HepG2 (cell line): ENCODE data around the gene CAPN15. TPM values are rescaled to one million over a fixed set of nuclear protein-coding genes. Genes with fewer than 3 reads are reported as not detected.

ENCODE experiments used
- AGO2 ChIP-seq: fragments of 200-400 bp; formaldehyde crosslinking; optimal IDR thresholded peaks from 2 replicates; pipeline ENCODE3; 2017; ENCODE audit warnings: mild to moderate bottlenecking, low read depth, low read length, moderate library complexity
- CENPT ChIP-seq: sonication (generic); formaldehyde crosslinking; IDR thresholded peaks from 2 replicates; pipeline ENCODE4 v1.8.0; 2022; ENCODE audit warnings: low read depth, mild to moderate bottlenecking, moderate library complexity, missing genetic modification reagents
- CTCF ChIP-seq: sonication (generic); formaldehyde crosslinking; IDR thresholded peaks from 2 replicates; pipeline ENCODE4 v1.5.0; 2020; ENCODE audit warnings: mild to moderate bottlenecking, missing genetic modification reagents, moderate library complexity
- FOSL1 ChIP-seq: sonication (generic); formaldehyde crosslinking; IDR thresholded peaks from 2 replicates; pipeline ENCODE4 v1.9.0; 2021; ENCODE audit warnings: missing genetic modification reagents, borderline replicate concordance
- HNRNPL ChIP-seq: fragments of 200-400 bp; formaldehyde crosslinking; IDR thresholded peaks from 2 replicates; pipeline ENCODE4 v1.6.1; 2017; ENCODE audit warnings: mild to moderate bottlenecking, low read depth, low read length
- MYC ChIP-seq: sonication (generic); formaldehyde crosslinking; IDR thresholded peaks from 2 replicates; pipeline ENCODE4 v1.9.0; 2021; ENCODE audit warnings: missing genetic modification reagents, borderline replicate concordance
- NFYB ChIP-seq: sonication (generic); formaldehyde crosslinking; IDR thresholded peaks from 2 replicates; pipeline ENCODE4 v1.4.0; 2020; ENCODE audit warnings: missing genetic modification reagents
- NFYC ChIP-seq: IDR thresholded peaks from 2 replicates; pipeline ENCODE4 v1.6.1; 2016; ENCODE audit warnings: missing genetic modification reagents, missing compliant biosample characterization
- NR2F1 ChIP-seq, 2 experiments: fragments of 450-650 bp in 1 of 2; formaldehyde crosslinking in 1 of 2; IDR thresholded peaks; 2 replicates each; pipeline versions ENCODE4 v1.5.0 to v1.6.1; 2016 to 2020; ENCODE audit warnings: mild to moderate bottlenecking in 1 of 2, missing compliant biosample characterization in 1 of 2, missing genetic modification reagents in 1 of 2, moderate library complexity in 1 of 2
- RAD21 ChIP-seq: fragments of 450-650 bp; formaldehyde crosslinking; IDR thresholded peaks from 2 replicates; pipeline ENCODE4 v1.5.0; 2020; ENCODE audit warnings: mild to moderate bottlenecking
- RARA ChIP-seq: IDR thresholded peaks from 2 replicates; pipeline ENCODE4 v1.6.1; 2016; ENCODE audit warnings: missing genetic modification reagents, missing compliant biosample characterization
- SAFB2 ChIP-seq: sonication (generic); formaldehyde crosslinking; IDR thresholded peaks from 2 replicates; pipeline ENCODE4 v1.5.1; 2020; ENCODE audit warnings: missing genetic modification reagents, low read depth, mild to moderate bottlenecking, borderline replicate concordance
- SMC3 ChIP-seq: IDR thresholded peaks from 2 replicates; pipeline ENCODE4 v1.6.1; 2011; ENCODE audit warnings: low read length, improper control_type of control experiment
- SP4 ChIP-seq: sonication (generic); formaldehyde crosslinking; IDR thresholded peaks from 2 replicates; pipeline ENCODE4 v1.8.1; 2023; ENCODE audit warnings: mild to moderate bottlenecking, missing genetic modification reagents
- ZNF232 ChIP-seq: sonication (generic); formaldehyde crosslinking; IDR thresholded peaks from 2 replicates; pipeline ENCODE4 v1.4.0; 2020; ENCODE audit warnings: missing genetic modification reagents, borderline replicate concordance
- ZNF326 ChIP-seq: sonication (generic); formaldehyde crosslinking; IDR thresholded peaks from 2 replicates; pipeline ENCODE4 v1.4.0; 2020; ENCODE audit warnings: missing genetic modification reagents, borderline replicate concordance
- ZNF570 ChIP-seq: sonication (generic); formaldehyde crosslinking; IDR thresholded peaks from 2 replicates; pipeline ENCODE4 v1.4.0; 2020; ENCODE audit warnings: mild to moderate bottlenecking, missing genetic modification reagents, borderline replicate concordance
- ZNF678 ChIP-seq: sonication (generic); formaldehyde crosslinking; IDR thresholded peaks from 2 replicates; pipeline ENCODE4 v1.4.0; 2020; ENCODE audit warnings: mild to moderate bottlenecking, missing genetic modification reagents
- ZNF687 ChIP-seq: sonication (generic); formaldehyde crosslinking; IDR thresholded peaks from 2 replicates; pipeline ENCODE4 v1.5.1; 2020; ENCODE audit warnings: mild to moderate bottlenecking, missing genetic modification reagents, moderate library complexity
- ZNF740 ChIP-seq: sonication (generic); formaldehyde crosslinking; IDR thresholded peaks from 2 replicates; pipeline ENCODE4 v1.4.0; 2020; ENCODE audit warnings: missing genetic modification reagents
- ZNF768 ChIP-seq: sonication (generic); formaldehyde crosslinking; IDR thresholded peaks from 2 replicates; pipeline ENCODE4 v1.4.0; 2020; ENCODE audit warnings: missing genetic modification reagents
- ZNF788 ChIP-seq: sonication (generic); formaldehyde crosslinking; IDR thresholded peaks from 2 replicates; pipeline ENCODE4 v1.5.0; 2020; ENCODE audit warnings: mild to moderate bottlenecking, missing genetic modification reagents, borderline replicate concordance
- ZNF878 ChIP-seq: sonication (generic); formaldehyde crosslinking; IDR thresholded peaks from 2 replicates; pipeline ENCODE4 v1.8.1; 2023; ENCODE audit warnings: mild to moderate bottlenecking, missing genetic modification reagents, moderate library complexity
- polyA plus RNA-seq, 8 experiments: library from polyadenylated mRNA; depleted of rRNA in 3 of 8; stranded (reverse) in 7 of 8; unstranded in 1 of 8; fragments of >200 nt; fragmentation: Illumina TruSeq in 4 of 8; extraction: Trizol in 4 of 8; gene quantifications; 2 replicates each; pipeline versions ENCODE4 v1.2.1 to v1.2.3, GENCODE V29; 2011 to 2016; ENCODE audit warnings: low read depth in 4 of 8, missing spikeins in 1 of 8, mixed read lengths in 1 of 8; ENCODE audit not compliant: insufficient read depth in 1 of 8
- total RNA-seq, 5 experiments: library from RNA; depleted of rRNA; stranded (reverse); fragments of >200 nt; fragmentation: Illumina TruSeq; extraction: Trizol; gene quantifications; 2 replicates each; pipeline ENCODE4 v1.2.3, GENCODE V29; 2016; ENCODE audit warnings: low read depth in 1 of 5

Gene CAPN15
- total and polyA plus RNA-seq, 2 of the 13 experiments (the other 11 are each of a cell fraction or from before 2014, with no cell fraction given): 14.9 to 24.5 TPM

- TF ChIP-seq ZNF687 (CRISPR knock-in tag): peak; percentile 64
- 0 out of 2 replicates have a peak, but pooled peaks have one; percentile 31 for TF ChIP-seq RAD21
- peak; percentile 62; the same call in 1 of the 2 replicates for TF ChIP-seq ZNF326 (CRISPR knock-in tag)
- TF ChIP-seq ZNF878 (CRISPR knock-in tag): no peak
- no peak for TF ChIP-seq FOSL1 (CRISPR knock-in tag)
- TF ChIP-seq CENPT (CRISPR knock-in tag): peak; percentile 61; the same call in 1 of the 2 replicates
- TF ChIP-seq ZNF570 (CRISPR knock-in tag): no peak
- peak; percentile 66; the same call in 1 of the 2 replicates for TF ChIP-seq ZNF788 (CRISPR knock-in tag)
- TF ChIP-seq SAFB2 (CRISPR knock-in tag): no peak
- TF ChIP-seq ZNF232 (CRISPR knock-in tag): no peak
- TF ChIP-seq RARA: peak; percentile 54
- peak; percentile 83 for TF ChIP-seq AGO2
- peak; percentile 64 for TF ChIP-seq CTCF (CRISPR knock-in tag)
- TF ChIP-seq NR2F1 (CRISPR knock-in tag; IDR thresholded peaks at IDR 0.05): peak; percentile 22 to 80; a peak in 3 of 4 replicates
- peak; percentile 27; the same call in 1 of the 2 replicates for TF ChIP-seq SP4 (CRISPR knock-in tag)
- peak; percentile 32; the same call in 1 of the 2 replicates for TF ChIP-seq NFYC (CRISPR knock-in tag)
- peak; percentile 32; the same call in 1 of the 2 replicates for TF ChIP-seq NFYB (CRISPR knock-in tag)
- no peak for TF ChIP-seq ZNF678
- TF ChIP-seq ZNF740 (CRISPR knock-in tag): peak; percentile 57; the same call in 1 of the 2 replicates
- TF ChIP-seq ZNF768 (CRISPR knock-in tag): peak; percentile 54; the same call in 1 of the 2 replicates
- peak; percentile 92 for TF ChIP-seq HNRNPL
- peak; percentile 12; the same call in 1 of the 2 replicates for TF ChIP-seq SMC3
- peak; percentile 36; the same call in 1 of the 2 replicates for TF ChIP-seq MYC (CRISPR knock-in tag)
Measured at GRCh38 chr16:585351-585750, 57.8 kb downstream of the CAPN15 start (continued).
